ENCODE data around the gene FBXW5. TPM values are rescaled to one million over a fixed set of nuclear protein-coding genes. Genes with fewer than 3 reads are reported as not detected.

The FBXW5 gene, protein sequence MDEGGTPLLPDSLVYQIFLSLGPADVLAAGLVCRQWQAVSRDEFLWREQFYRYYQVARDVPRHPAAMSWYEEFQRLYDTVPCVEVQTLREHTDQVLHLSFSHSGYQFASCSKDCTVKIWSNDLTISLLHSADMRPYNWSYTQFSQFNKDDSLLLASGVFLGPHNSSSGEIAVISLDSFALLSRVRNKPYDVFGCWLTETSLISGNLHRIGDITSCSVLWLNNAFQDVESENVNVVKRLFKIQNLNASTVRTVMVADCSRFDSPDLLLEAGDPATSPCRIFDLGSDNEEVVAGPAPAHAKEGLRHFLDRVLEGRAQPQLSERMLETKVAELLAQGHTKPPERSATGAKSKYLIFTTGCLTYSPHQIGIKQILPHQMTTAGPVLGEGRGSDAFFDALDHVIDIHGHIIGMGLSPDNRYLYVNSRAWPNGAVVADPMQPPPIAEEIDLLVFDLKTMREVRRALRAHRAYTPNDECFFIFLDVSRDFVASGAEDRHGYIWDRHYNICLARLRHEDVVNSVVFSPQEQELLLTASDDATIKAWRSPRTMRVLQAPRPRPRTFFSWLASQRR
- total RNA-seq: 10 to 100 TPM; 81.2 to 82.1 TPM

DNA sequence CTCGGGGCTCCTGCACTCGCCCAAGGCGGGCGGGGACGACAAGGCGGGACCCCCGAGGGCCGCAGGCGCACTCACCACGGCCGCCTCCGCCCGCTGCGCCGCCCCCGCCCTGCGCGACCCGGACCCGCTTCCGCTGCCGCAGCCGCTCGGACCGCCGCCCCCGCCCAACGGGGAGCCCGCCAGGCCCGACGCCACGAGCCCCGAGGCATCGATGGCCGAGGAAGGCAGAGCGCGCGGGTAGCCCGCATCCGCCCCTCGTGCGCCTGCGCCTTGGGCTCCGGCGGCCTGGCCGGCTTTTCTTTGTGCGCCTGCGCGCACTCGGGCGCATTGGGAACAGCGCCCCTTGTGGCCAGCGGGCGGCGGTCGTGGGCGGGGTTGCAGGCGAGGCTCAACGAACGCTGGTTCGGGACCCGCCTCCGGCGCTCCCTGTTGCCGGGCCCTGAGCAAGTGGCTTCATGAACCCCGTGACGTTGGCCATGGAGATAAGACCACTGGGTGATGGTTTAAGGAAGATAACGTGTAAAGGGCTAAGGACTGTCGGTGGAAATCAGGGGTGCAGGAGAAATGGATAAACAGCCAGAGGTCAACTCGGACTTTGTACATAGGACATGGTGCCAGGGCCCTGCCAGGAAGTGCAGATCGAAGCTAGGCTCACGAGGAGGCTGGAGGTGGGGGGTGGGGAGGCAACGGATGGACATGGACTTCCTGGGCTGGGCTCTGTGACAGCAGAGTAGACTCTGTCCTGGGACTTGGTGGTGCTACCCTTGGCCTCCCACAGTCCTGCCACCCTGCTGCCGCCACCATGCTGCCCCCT lies at the start of gene FBXW5, which contains the start of gene C8G:
TSS of gene FBXW5 (minus strand) at position 220 of the 814 bp plus-strand sequence. CDS start 655 bp downstream, outside the sequence.
TSS of gene C8G (plus strand) at position 725 of the 814 bp plus-strand sequence. CDS start at position 803, 78 bp downstream.
- ChIA-PET POLR2A (interaction anchor here (0.6 to 1.0 kb wide), 2 partner anchors 43 to 75 kb away, joined by 3 read pairs; no protein-coding TSS in a partner anchor), CTCF (interaction anchor here (0.6 to 6.4 kb wide), 16 partner anchors 16 to 152 kb away, joined by 3 to 46 read pairs (median 4); partner anchors contain the start of genes AJM1, PAXX and PTGDS)

DNA sequence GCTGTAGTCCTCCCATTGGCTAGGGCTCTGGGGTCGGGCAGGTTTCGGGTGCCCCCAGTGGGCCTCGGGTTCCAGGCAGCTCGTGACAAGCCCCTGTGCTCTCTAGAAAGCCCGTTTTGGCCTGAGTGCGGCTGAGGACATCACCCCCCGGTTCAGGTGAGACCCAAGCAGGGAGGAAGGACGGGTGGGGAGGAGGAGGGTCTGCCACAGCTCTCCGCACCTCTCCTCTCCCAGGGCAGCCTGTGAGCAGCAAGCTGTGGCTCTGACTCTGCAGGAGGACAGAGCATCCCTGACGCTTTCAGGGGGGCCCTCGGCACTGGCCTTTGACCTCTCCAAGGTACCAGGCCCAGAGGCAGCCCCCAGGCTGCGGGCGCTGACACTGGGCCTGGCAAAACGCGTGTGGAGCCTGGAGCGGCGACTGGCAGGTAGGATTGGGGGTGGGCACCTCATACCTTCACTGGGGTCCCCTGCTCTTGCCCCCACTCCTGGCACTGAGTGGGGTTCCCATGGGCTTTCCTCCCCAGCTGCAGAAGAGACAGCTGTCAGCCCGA lies 48.4 kb upstream of the FBXW5 start:
- ChIA-PET CTCF (interaction anchor here (0.9 to 4.4 kb wide), 9 partner anchors 18 to 151 kb away, joined by 3 to 26 read pairs (median 6); partner anchors contain the start of genes ABCA2, AJM1 and C8G), POLR2A (interaction anchor here (0.5 to 1.8 kb wide), 8 partner anchors 9 to 243 kb away, joined by 3 to 9 read pairs (median 4); no protein-coding TSS in a partner anchor)

DNA sequence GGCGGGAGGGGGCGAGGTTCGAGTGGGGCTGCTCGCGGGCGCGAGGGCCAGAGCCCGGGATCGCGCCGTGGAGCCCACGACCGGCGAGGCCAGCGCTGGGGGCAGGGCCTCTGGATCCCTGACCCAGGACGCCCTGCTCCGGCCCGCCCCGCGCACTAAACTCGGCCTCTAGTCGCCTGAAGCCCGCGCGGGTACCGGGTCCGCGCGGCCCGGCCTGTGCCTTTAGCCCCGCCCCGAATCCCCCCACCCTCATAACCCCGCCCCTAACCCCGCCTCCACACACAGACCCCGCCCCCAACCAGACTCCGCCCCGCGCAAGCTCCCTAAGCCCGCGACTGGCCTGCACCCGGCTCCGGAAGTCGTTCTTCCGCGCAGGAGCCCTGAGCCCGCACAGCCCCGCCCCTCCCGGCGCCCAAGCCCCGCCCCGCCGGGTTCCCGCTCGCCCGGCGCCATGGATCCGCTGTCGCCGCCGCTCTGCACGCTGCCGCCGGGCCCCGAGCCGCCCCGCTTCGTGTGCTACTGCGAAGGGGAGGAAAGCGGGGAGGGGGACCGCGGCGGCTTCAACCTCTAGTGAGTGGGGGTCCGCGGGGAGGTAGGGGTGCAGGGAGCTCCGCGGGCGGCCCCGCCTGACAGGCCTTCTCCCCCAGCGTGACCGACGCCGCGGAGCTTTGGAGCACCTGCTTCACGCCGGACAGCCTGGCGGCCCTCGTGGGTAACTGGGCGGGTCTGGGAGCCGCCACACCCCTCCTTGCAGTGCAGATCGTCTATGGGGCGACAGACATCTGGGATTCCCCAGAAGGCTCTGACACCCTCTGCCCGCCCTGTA lies 47.7 kb upstream of the FBXW5 start, which contains the start of gene PAXX:
TSS of gene PAXX (plus strand) at position 430 of the 826 bp plus-strand sequence. CDS start at position 452, 22 bp downstream.
- CTCF ChIA-PET: interaction anchor here (1.0 to 4.4 kb wide), 10 partner anchors 10 to 204 kb away, joined by 3 to 26 read pairs (median 6); partner anchors contain the start of genes ABCA2, AJM1, C8G and LCNL1
- POLR2A ChIA-PET: interaction anchor here (0.5 to 1.8 kb wide), 13 partner anchors 10 to 264 kb away, joined by 3 to 13 read pairs (median 4); no protein-coding TSS in a partner anchor

DNA sequence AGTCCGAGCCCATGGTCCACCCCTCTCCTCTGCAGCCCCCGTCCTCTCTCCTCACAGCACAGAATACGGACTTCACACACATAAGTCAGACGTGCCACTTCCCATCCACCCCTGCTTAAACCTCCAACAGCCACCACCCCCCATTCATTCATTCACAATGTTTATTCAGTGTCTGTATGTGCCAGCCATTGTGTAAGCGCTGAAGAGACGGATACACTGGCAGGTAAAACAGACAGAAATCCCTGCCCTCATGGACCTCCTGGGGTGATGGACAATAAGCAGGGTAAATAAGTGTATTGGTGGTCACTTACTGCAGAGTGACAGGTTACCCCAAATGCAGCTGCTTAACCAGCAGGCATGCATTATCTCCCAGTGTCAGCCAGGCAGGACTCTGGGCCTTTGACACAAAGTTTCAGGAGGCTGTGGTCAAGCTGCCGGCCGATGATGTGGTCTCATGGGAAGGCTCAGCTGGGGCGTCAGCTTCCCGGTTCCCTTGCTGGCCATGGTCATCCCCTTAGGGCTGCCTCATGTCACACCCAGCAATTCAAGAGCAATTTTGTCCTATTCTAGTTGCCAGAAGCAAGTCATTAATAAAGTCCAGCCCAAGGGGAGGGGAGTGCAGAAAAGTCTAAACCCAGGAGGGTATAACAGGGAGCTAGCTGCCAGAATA lies 45.8 kb upstream of the FBXW5 start:
- CTCF ChIA-PET: interaction anchor here (1.6 to 4.4 kb wide), 3 partner anchors 16 to 45 kb away, joined by 6 to 26 read pairs (median 18); partner anchors contain the start of gene ABCA2
- POLR2A ChIA-PET: interaction anchor here (1.5 kb wide), 1 partner anchor 262 kb away, joined by 3 read pairs; no protein-coding TSS in a partner anchor

DNA sequence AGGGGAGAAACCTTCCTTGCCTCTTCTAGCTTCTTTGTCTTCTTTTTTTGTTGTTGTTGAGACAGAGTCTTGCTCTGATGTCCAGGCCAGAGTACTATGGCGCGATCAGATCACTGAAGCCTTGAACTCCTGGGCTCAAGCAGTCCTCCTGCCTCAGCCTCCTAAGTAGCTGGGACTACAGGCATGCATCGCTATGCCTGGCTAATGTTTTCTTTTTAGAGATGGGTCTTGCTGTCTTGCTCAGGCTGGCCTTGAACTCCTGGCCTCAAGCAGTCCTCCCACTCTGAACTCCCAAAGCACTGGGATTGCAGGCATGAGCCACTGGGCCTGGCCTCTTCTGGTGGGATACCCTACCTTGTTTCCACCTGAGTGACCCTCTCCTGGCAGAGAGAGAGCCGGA lies 44.3 kb upstream of the FBXW5 start:
- CTCF ChIA-PET: interaction anchor here (0.6 to 1.4 kb wide), 3 partner anchors 41 to 1140 kb away, joined by 3 to 4 read pairs (median 3); partner anchors contain the start of gene C8G
- POLR2A ChIA-PET: interaction anchor here (0.6 kb wide), 1 partner anchor 12 kb away, joined by 4 read pairs; no protein-coding TSS in a partner anchor

DNA sequence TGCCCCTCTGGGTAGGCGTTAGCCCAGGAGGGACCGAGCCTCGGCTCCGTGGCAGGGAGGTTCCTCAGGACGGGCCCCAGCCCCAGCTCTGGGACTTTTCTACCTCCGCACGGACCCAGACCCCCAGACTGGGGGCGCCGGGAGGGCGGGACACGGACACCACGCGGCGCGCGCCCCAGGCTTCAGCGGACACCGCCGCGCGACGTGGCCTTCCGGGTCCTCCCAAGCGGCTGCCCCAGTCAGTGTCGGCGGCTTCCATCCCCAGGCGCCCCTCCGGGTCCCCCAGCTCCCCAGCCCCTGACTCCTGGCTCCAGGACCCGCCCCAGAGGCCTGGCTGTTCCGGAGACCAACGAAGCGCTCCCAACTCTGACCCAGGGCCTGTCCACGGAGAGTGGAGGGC lies 41.3 kb upstream of the FBXW5 start:
- CTCF ChIA-PET: interaction anchor here (1.4 kb wide), 1 partner anchor 11 kb away, joined by 3 read pairs; no protein-coding TSS in a partner anchor

DNA sequence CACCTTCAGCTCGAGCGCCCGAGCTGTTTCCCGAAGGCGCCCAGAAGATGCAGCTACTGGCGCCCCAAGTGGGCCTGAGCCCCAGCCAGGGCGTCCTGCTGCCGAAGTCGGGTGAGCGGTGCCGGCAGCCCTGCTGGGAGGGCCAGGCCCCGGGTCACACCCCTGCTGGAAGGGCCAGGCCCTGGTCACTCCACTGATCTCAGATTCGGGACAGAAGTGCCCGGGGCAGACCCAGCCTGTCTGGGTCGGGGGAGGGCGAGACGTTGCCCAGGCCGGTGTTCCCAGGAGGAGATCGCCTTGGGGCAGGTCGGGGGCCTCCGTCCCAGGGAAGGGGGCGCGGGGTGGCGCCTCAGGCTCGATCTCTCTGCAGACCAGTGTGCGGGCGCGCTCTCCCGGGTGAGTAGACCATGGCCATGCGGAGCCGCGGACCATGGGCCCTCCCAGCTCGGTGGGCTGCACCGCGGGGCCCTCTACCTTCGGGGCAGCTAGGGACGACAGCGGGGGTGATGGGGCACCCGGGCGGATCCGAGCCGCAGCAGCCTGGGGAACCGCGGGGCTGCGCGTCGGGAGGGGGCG lies 40.6 kb upstream of the FBXW5 start:
- ChIA-PET CTCF (interaction anchor here (0.9 to 1.5 kb wide), 3 partner anchors 10 to 44 kb away, joined by 3 to 5 read pairs (median 3); no protein-coding TSS in a partner anchor), POLR2A (no interaction called here)

More for the DNA sequence above, 41.3 kb upstream of the FBXW5 start:
- POLR2A ChIA-PET: no interaction called here

DNA sequence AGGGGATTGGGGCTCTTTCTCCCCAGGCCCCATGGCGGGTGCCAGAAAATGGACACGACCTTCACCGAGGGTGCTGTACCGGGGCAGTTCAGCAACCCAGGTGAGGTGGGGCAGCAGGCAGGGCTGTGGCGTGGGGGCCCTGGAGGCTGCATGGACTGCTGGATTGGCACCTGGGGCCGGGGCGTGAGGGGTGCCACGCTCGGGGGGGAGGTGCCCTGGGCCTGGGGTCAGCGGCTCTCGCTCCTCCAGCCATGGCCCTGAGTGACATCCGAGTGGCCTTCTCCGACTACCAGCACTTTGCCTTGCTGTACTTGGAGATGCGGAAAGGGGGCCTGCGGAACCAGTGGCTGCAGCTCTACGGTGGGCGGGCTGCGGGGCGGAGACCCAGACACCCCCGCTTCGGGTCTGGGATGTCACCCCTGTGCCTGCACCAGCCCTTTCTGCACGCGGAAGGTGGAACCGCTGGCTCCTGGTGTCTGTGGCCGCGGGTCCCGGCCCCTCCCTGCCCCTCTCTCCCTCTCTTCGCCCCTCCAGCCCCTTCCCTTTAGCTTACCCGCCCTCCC lies 40.0 kb upstream of the FBXW5 start:
- ChIA-PET POLR2A (no interaction called here), CTCF (interaction anchor here (0.9 to 1.5 kb wide), 3 partner anchors 9 to 45 kb away, joined by 3 to 5 read pairs (median 3); no protein-coding TSS in a partner anchor)

DNA sequence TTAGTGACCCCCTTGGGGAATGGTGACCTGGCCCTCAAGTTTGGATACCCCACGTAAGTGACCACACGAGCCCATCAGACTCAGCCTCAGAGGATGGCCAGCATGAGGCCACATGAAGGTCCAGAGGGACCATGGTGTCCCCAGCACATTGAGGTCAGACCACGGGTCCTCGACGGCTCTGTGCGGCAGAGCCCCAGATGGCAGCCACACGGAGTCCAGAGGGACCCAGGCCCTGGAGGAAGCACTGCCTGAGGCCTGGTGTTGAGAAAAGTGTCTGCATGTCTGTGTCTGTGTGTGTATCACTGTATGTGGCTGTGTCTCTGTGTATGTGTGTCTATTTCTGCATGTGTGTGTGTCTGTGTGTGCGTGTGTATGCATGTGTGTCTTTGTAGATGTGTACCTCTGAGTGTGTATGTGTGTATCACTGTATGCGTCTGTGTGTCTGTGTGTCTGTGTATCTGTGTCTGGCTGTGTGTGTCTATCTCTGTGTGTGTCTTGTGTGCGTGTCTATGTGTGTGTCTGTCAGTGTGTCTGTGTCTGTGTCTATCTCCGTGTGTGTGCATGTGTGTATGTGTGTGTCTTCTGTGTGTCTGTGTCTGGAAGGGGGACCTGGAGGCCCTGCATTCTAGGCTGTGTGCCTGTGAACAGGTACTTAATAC lies 39.2 kb upstream of the FBXW5 start:
- ChIA-PET POLR2A (no interaction called here), CTCF (no interaction called here)

DNA sequence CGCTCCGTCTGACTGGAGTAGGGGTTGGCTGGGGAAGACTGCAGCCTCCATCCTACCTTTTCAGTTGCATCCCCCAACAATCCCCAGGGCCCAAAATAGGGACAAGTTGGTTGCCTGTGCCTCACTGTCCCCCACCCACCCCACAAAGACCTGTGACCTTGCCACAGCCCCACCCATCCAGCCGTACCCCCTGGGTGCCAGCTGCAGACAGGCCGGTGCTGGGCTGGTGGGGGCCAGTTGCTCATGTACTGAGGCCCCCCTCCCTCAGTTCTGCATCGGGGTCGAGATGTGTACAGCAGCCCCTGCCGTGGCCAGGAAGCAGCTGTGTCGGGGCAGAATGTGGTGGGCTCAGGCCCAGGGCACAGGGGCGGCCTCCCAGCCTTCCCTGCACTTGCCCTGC lies 38.6 kb upstream of the FBXW5 start:
- CTCF ChIA-PET: no interaction called here
- POLR2A ChIA-PET: no interaction called here

DNA sequence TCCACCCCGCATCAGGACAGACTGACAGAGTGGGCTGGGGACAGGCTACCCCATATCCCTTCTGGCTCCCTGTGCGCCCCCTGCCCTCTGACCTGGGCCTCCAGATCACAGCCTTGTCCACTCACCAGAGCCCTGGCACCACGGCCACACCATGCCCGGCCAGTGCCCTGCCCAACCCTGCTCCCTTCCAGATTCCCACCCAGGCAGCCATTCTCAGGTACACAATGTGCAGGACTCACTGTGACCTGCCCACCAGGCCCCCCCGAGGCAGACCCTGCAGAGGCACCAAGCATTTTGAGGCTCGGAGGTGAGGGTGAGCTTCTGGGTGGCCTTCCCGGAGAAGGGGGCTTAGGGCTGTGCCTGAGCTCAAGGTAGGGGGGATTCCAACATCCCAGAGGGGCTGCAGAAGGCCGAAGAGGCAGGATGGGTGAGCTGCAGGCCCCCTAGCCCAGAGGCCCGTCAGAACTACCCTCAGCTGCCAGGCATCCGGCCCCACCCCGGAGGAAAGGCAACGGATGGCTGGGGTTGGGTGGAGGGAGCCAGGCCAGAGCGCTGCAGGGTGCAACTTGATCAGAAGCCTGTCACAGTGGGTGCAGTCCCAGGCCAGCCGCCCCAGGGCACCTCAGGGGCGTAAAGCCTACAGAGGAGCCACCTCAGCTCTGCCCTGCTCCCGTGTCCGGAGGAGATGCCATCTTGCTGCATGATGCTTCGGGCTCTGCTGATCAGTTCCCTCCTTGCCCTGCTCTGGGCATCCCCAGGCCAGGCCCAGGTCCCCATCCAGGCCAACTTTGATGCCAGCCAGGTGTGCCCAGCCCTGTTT lies 37.9 kb upstream of the FBXW5 start, which contains the start of gene LCNL1:
TSS of gene LCNL1 (plus strand) at position 762 of the 820 bp plus-strand sequence. CDS start 594 bp downstream, outside the sequence.
- POLR2A ChIA-PET: no interaction called here
- CTCF ChIA-PET: interaction anchor here (1.1 kb wide), 1 partner anchor 10 kb away, joined by 5 read pairs; the partner anchor contains the start of gene PAXX

DNA sequence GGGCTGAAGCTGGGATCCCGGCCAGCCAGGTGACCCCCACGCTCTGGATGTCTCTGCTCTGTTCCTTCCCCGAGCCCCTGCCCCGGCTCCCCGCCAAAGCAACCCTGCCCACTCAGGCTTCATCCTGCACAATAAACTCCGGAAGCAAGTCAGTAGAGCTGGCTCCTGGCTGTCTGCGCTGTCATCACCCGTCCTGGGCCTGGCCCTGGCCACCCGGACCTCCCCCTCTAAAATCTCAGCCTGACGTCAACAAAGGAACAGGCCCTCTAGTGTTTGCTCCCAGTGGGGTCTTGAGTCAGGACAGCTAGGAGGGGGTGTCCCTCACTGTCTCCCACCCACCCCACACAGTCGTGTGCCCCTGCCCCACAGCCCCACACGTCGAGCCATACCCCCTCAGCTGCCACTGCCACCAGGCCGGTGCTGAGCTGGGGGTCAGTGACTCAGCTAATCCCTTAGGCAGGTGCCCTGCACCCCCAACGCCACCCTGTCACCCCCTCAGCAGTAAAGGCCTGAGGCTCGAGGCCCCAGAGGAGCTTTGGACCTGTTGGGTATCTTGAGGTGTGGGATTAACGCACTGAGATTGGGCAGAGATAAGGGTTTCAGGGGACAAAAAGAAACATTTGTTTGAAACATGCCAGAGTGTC lies 37.2 kb upstream of the FBXW5 start:
- ChIA-PET POLR2A (no interaction called here), CTCF (interaction anchor here (1.0 to 1.1 kb wide), 2 partner anchors 10 to 54 kb away, joined by 3 to 5 read pairs; partner anchors contain the start of gene PAXX)

DNA sequence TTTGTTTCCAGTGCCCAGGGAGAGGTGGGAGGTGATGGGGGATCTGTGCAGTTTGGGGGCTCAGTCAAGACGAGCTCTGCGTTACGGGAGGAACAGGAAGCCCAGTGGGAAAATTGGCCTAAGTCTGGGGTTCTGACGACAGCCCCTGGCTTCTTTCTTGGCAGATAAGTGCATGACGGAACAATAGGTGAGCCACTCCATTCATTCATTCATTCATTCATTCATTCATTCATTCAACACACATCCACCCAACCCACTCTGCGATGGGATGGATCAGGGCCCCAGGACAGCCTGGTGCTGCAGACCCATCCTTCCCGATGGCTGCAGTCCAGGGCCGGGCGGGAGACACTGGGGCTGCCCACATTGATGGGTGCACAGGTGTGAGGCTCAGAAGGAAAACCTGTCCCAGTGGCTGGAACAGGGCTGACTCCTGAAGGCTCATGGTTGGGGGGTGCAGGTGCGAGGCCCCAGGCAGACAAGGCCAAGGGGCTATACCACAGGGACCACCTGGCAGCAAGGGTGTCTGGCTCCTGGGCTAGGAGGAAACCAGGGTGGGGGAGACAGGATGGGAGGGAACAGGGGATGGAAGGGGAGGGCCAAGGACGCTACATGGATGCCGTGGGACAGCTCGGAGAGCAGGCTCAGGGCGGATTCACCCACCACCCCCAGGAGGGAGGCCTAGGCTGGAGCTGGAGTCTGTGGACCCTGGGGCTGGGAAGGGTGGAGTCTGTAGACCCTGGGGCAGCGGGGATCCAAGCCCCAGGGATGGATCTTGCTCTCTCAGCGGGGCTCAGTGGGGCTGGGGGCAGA lies 36.3 kb upstream of the FBXW5 start:
- POLR2A ChIA-PET: no interaction called here

More for the DNA sequence above, 36.3 kb upstream of the FBXW5 start:
- CTCF ChIA-PET: interaction anchor here (1.0 kb wide), 1 partner anchor 55 kb away, joined by 3 read pairs; no protein-coding TSS in a partner anchor

All from activated CD8-positive, alpha-beta memory T cell treated with anti-CD3 and anti-CD28 coated beads for 36 hours (primary cell).